ENCODE data around the gene BRPF3. TPM values are rescaled to one million over a fixed set of nuclear protein-coding genes. Genes with fewer than 3 reads are reported as not detected.

BRPF3 gene
- total RNA-seq, 1 donor from 2014 or later = 11.6 TPM

- DNase-seq = no peak
These were observed 75.7 kb downstream of the BRPF3 start for GRCh38 chr6:36272234-36272633.

DNA sequence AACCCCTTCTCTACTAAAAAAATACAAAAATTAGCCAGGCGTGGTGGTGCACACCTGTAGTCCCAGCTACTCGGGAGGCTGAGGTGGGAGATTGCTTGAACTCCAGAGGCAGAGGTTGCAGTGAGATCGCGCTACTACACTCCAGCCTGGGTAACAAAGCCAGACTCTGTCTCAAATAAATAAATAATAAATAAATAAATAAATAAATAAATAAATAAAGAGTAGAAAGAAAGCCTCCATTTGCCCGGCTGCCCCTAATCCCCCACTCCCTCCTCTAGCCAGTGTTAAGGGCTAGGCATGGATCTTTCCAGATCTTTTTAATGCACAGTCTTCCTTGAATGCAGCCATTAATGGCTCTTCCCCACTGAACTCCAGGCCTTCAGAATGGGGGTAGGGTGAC lies 76.5 kb downstream of the BRPF3 start:
- DNase-seq = no peak

DNA sequence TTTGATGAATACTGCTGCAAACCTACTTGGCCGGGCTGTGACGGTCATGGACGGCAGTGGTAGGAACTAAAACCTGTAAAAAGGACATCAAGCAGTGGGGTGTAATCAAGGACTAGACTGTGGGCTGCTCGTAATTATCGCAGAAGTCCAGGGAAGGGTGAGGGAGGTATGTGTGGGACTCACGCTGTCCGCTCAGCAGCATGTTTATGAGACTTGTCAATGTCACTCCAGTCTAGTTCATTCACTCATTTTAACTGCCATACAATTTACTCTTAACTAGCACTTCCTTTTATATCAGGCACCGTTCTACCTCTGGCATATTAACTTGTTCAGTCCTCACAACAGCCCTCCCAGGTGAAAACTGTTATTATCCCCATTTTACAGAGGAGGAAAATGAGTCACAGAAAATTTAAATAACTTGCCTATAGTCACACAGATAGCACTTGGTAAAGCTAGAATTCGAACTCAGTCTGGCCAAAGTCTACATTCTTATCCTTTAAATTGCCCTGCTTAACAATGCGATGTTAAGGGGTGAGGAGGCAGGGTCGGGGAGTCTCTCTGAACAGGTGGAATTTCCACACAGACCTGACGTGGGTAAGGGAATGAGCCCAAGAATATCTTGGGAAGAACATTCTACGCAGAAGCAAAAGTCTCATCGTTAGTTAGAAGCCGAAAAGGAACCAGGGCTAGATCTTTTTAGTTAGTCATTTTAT lies 77.4 kb downstream of the BRPF3 start:
- no peak for DNase-seq

GRCh38 chr6:36276581-36277536 lies 80.3 kb downstream of the BRPF3 start:
- no peak for DNase-seq

DNA sequence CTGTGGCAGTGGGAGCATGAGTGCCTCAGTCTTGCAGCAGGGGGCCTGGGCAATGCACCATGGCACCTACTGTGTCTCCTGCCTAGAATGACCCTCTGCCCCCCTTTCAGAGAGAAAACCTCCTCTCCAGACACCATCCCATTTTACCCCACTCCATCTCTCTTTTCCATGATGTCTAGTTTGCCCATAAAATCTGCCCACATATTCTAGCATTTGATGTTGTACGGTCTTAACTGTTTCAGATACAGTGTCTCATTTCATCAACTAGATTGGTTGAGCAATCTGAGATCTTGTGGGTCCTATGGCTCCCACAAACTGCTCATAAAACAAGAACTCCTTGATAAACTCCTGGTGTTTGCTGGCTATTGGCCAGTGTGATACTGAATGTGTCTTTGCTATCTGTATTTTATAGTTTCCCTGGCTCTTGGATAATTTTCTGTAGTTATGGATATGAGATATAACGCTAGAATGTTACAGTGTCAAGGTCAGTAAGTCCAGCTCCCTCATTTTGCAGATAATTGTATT lies 81.5 kb downstream of the BRPF3 start:
- DNase-seq = no peak

GRCh38 chr6:36280467-36280866 lies 83.9 kb downstream of the BRPF3 start:
- DNase-seq = no peak

GRCh38 chr6:36280983-36281382 lies 84.4 kb downstream of the BRPF3 start:
- DNase-seq = no peak

Other genes starting within 250 kb of the BRPF3 start
- under 0.01 TPM in 1 of 2 replicates, not detected in the other for gene SLC26A8, start 172.1 kb upstream of the BRPF3 start, total RNA-seq
- 71.8 and 77.0 TPM in 2 replicates for gene MAPK14, start 168.9 kb upstream of the BRPF3 start, total RNA-seq
- gene MAPK13, start 66.2 kb upstream of the BRPF3 start, total RNA-seq = 5.6 and 8.9 TPM in 2 replicates
- not detected in 2 replicates for gene PNPLA1, start 73.3 kb downstream of the BRPF3 start, total RNA-seq
- gene BNIP5, start 140.1 kb downstream of the BRPF3 start, total RNA-seq = not detected in 2 replicates
- gene ETV7, start 190.9 kb downstream of the BRPF3 start, total RNA-seq = 0.09 and 0.17 TPM in 2 replicates
- gene PXT1, start 246.1 kb downstream of the BRPF3 start, total RNA-seq = not detected in 2 replicates
- 96.7 and 127 TPM in 2 replicates for gene KCTD20, start 246.3 kb downstream of the BRPF3 start, total RNA-seq